ENCODE results near the gene SGMS2. TPM values are rescaled to one million over a fixed set of nuclear protein-coding genes. Genes with fewer than 3 reads are reported as not detected.

Gene SGMS2
- polyA plus RNA-seq, 3 donors, result 20.8 to 32.7 (median 23.0) TPM

GRCh38 chr4:107906458-107907100 lies 81.8 kb downstream of the SGMS2 start:
- Mint-ChIP-seq H3K27ac (no peak overlapping the region), H3K27me3 (ENCODE audit: low read depth in 3 of 3) (no peaks in the 10 kb centered on the region), H3K4me3 (no peak overlapping the region), H3K36me3 (peaks cover 72 to 94% of the 10 kb centered on the region in 2 donors), H3K4me1 (peaks cover 3% of the 10 kb centered on the region), H3K9me3 (peaks cover 0 to 9% (median 5%) of the 10 kb centered on the region in 7 donors)
- intact Hi-C loops (cut with micrococcal nuclease), result no loop called here
- WGBS (ENCODE audit: insufficient coverage), result no CpG with 5 or more reads among the region's 4 CpGs
- Histone ChIP-seq H3K4me3 (replicated peaks in 1 of 3; ENCODE audit: low read depth in 2 of 3, low read length in 3 of 3) (no peak overlapping the region), H2AFZ (ENCODE audit: insufficient read depth, low read depth, low read length, poor library complexity, severe bottlenecking) (no peak overlapping the region), H3K4me1 (ENCODE audit: control insufficient read depth in 1 of 2, insufficient read depth in 2 of 2, low read length in 2 of 2) (no peaks in the 10 kb centered on the region), H3K4me2 (replicated peaks; ENCODE audit: extremely low read depth, low read length, poor library complexity, severe bottlenecking) (no peak overlapping the region), H3K79me2 (ENCODE audit: insufficient read depth, low read length) (peaks cover 4% of the 10 kb centered on the region), H3K27ac (ENCODE audit: low read depth in 1 of 2, low read length in 2 of 2) (no peak overlapping the region), H3K9me3 (replicated peaks in 1 of 2; ENCODE audit: control insufficient read depth in 1 of 2, insufficient read depth in 1 of 2, low read length in 2 of 2) (no peaks in the 10 kb centered on the region), H3K9ac (ENCODE audit: insufficient read depth, low read length, poor library complexity, severe bottlenecking) (no peak overlapping the region), H3K36me3 (replicated peaks in 1 of 2; ENCODE audit: control insufficient read depth in 1 of 2, insufficient read depth in 2 of 2, low read length in 2 of 2) (peaks cover 53 to 100% of the 10 kb centered on the region in 2 donors), H4K20me1 (ENCODE audit: insufficient read depth, low read length) (peaks cover 41% of the 10 kb centered on the region), H3K27me3 (ENCODE audit: control insufficient read depth in 2 of 2, insufficient read depth in 2 of 2, low read length in 2 of 2) (no peaks in the 10 kb centered on the region)
- no peak for TF ChIP-seq CTCF (IDR thresholded peaks at IDR 0.05)
- no peak for DNase-seq

- Mint-ChIP-seq H3K4me3 (no peak overlapping the region), H3K4me1 (peaks cover 7% of the 10 kb centered on the region), H3K9me3 (peaks cover 0 to 8% (median 5%) of the 10 kb centered on the region in 7 donors), H3K27me3 (ENCODE audit: low read depth in 3 of 3) (no peaks in the 10 kb centered on the region), H3K36me3 (peaks cover 62 to 80% of the 10 kb centered on the region in 2 donors), H3K27ac (peak overlapping the region in 1 of 7 donors; percentile 8)
- WGBS (ENCODE audit: insufficient coverage), result 96% methylated on average over 4 of the region's 7 CpGs
- Histone ChIP-seq H3K4me1 (ENCODE audit: control insufficient read depth in 1 of 2, insufficient read depth in 2 of 2, low read length in 2 of 2) (peaks cover 2 to 8% of the 10 kb centered on the region in 2 donors), H3K9ac (ENCODE audit: insufficient read depth, low read length, poor library complexity, severe bottlenecking) (no peak overlapping the region), H3K36me3 (replicated peaks in 1 of 2; ENCODE audit: control insufficient read depth in 1 of 2, insufficient read depth in 2 of 2, low read length in 2 of 2) (peaks cover 46 to 94% of the 10 kb centered on the region in 2 donors), H3K27ac (ENCODE audit: low read depth in 1 of 2, low read length in 2 of 2) (no peak overlapping the region), H3K4me2 (replicated peaks; ENCODE audit: extremely low read depth, low read length, poor library complexity, severe bottlenecking) (no peak overlapping the region), H4K20me1 (ENCODE audit: insufficient read depth, low read length) (peaks cover 27% of the 10 kb centered on the region), H3K27me3 (ENCODE audit: control insufficient read depth in 2 of 2, insufficient read depth in 2 of 2, low read length in 2 of 2) (no peaks in the 10 kb centered on the region), H3K4me3 (replicated peaks in 1 of 3; ENCODE audit: low read depth in 2 of 3, low read length in 3 of 3) (no peak overlapping the region), H2AFZ (ENCODE audit: insufficient read depth, low read depth, low read length, poor library complexity, severe bottlenecking) (no peak overlapping the region), H3K79me2 (ENCODE audit: insufficient read depth, low read length) (no peaks in the 10 kb centered on the region), H3K9me3 (replicated peaks in 1 of 2; ENCODE audit: control insufficient read depth in 1 of 2, insufficient read depth in 1 of 2, low read length in 2 of 2) (no peaks in the 10 kb centered on the region)
- no peak for TF ChIP-seq CTCF (IDR thresholded peaks at IDR 0.05)
- intact Hi-C loops (cut with micrococcal nuclease), result no loop called here
- DNase-seq, result no peak
These were observed 83.6 kb downstream of the SGMS2 start for GRCh38 chr4:107908377-107908776.

Data from CD14-positive monocyte (primary cell).